ENCODE data around the gene ARHGEF4. TPM values are rescaled to one million over a fixed set of nuclear protein-coding genes. Genes with fewer than 3 reads are reported as not detected.
"Not testable (repeated sequence)": the region's sequence is repeated elsewhere in the genome, so short reads cannot be mapped to it uniquely, and the experiment has no call there.

ARHGEF4 gene
- polyA plus RNA-seq, 10 donors: 5.3 to 16.6 (median 8.7) TPM

DNA sequence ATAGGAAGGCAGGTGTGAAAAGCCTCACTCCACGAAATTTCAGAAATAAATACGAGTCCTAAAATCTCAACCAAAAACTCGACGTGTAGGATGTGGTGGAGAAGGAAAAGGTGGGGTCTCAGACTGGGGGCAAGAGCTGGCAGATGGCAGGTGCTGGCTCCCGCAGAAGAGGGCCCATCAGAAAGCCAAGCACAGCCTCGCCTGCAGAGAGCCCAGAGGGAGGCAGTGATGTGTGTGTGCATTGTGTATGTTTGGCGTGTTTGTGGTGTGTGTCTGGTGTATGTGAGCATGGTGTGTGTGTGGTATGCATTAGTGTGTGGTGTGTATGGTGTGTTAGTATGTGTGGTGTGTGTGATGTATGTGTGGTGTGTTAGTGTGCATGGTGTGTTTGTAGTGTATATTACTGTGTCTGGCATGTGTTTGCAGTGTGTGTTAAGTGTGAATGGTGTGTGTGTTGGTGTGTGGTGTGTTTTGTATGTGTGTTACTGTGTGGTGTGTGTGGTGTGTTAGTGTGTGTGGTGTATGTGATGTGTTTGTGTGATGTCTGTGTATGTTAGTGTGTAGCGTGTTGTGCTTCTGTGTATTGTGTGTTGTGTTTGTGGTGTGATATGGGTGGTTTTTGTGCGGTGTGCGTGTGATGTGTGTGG lies 140.0 kb downstream of the ARHGEF4 start:
- DNase-seq: no peak

- no peak for DNase-seq
Measured at GRCh38 chr2:130977461-130978050, 140.8 kb downstream of the ARHGEF4 start.

GRCh38 chr2:130981667-130982066 lies 145.0 kb downstream of the ARHGEF4 start:
- DNase-seq: no peak

DNA sequence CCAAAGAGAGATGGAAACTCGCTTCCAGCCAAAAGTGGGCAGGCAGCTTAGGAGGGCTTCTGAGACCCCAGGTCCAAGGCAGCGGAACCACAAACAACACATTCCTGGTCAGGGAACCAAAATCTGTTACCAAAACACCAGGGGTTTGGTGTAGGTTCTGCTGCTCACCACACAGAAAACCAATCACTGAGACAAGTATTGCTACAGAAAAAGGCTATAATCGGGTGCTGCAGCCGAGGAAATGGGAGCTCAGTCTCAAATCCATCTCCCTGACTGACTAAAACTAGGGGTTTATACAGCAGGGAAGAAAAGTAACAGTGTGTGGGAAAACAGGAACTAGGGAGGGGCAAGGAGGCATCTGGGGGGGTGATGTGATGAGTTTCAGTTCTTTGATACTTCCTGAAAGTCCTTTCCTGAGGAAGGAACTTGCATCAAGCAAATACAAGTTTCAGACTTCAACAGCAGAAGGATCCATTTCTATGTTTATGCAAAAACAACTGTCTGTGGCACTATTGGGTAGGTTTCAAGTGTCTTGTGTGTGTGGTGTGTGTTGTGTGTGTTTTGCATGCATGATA lies 148.6 kb downstream of the ARHGEF4 start:
- no peak for DNase-seq

DNA sequence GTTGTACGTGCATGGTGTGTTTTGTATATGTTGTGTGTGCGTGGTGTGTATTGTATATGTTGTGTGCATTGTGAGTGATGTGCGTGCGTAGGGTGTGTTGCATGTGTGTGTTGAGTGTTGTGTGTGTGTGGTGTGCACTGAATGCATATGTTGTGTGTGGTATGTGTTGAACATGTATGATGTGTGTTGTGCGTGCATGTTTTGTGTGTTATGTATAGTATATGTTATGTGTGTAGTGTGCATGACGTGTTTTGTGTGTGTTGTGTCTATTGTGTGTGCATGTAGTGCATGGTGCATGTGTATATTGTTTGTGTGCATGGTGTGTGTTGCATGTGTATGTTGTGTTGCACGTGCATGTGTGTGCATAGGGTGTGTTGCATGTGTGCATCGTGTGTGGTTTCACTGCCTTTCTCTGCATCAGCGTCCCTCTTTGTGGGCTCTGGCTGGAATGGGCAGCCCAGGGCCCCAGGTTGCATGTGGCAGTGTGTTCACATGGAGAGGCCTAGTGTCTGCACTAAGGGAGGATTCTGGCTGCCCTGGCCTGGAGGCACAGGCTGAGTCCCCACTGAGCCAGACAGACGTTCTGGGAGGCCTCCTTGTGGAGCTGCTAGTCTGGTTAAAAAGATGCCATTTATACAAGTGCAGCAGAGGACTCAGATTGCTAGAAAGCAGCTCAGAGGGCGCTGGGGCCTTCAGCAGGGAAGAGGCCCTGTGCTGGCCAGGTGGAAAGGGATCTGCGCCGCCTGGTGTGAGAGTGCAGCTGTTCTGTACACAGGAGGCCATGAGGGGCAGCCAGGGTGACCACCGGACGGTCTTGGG lies 149.3 kb downstream of the ARHGEF4 start:
- DNase-seq: no peak

DNA sequence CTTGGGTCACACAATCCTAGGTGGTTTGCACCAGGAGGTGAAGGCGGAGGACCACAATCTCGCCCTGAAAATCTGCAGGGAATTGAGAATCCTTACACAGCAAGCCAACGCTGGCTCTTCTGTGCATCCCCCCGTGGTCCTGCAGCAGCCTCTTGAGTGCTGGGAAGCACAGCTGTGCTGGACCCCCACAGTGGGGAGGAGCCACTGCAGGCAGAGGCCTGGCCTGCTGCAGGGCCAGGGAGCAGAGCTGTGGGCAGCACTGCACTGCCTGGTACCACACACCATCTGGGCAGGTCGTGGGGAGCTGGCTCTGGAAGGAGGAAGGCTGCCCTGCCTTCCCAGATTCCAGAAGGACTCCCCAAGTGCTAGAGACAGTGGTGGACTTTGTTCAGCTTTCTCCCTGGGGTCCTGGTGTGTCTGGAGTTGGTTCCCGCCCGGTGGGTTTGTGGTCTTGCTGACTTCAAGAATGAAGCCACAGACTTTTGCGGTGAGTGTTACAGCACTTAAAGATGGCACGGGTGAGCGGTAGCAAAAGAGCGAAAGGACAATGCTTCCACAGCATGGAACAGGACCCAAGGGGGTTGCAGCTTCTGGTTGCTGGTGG lies 150.3 kb downstream of the ARHGEF4 start:
- no peak for DNase-seq

- DNase-seq: no peak
Measured at GRCh38 chr2:130987519-130988425, 151.1 kb downstream of the ARHGEF4 start.

GRCh38 chr2:130991446-130991845 lies 154.7 kb downstream of the ARHGEF4 start:
- not testable (repeated sequence) for DNase-seq

DNA sequence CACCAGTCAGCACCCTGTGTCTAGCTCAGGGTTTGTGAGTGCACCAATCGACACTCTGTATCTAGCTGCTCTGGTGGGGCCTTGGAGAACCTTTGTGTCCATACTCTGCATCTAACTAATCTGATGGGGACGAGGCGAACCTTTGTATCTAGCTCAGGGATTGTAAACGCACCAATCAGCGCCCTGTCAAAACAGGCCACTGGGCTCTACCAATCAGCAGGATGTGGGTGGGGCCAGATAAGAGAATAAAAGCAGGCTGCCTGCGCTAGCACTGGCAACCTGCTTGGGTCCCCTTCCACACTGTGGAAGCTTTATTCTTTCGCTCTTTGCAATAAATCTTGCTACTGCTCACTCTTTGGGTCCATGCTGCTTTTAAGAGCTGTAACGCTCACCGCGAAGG lies 155.3 kb downstream of the ARHGEF4 start:
- DNase-seq: not testable (repeated sequence)

GRCh38 chr2:130996691-130997090 lies 160.0 kb downstream of the ARHGEF4 start:
- no peak for DNase-seq

DNA sequence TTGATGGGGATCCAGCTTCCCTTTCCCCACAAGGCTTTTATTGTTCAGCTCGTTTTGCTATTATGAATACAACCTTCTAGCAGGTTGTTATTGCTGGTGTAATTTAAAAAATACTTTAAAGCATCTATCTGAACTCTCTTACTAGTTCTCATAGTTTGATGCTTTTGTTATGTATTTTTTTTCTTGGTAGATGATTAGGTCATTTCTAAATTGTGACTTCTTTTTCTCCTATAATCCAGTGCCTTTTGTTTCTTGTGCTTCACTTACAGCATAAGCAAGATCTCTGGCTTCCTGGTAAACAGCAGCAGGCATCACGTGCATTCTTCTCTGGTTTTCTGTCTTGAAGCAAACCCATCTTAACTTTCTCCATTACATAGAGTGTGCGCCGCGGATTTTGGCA lies 160.5 kb downstream of the ARHGEF4 start:
- DNase-seq: no peak

- DNase-seq: no peak
Measured at GRCh38 chr2:130998561-130998960, 161.8 kb downstream of the ARHGEF4 start.

- no peak for DNase-seq
Measured at GRCh38 chr2:131004446-131005209, 167.9 kb downstream of the ARHGEF4 start.

- no peak for DNase-seq
Measured at GRCh38 chr2:131005216-131005935, 168.7 kb downstream of the ARHGEF4 start.

DNA sequence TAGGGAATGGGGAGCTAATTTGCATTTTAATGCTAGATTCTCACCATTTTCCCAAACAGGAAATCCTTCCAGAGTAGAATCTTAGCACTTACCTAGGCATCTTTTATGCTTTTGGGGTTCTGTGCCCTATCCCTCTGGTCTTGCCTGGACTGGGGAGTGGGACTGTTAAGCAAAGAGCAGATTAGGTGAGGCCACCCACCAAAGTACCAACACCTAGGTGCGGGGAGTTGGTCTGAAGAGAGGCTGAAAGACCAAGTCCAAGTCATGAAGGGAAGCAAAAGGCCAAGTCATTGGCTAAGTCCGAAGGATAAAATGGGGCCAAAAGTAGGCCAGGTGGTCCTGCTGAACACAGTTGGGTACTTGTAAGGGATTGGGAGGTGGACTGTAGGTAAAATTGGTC lies 169.8 kb downstream of the ARHGEF4 start:
- DNase-seq: no peak

GRCh38 chr2:131008967-131009366 lies 172.3 kb downstream of the ARHGEF4 start:
- no peak for DNase-seq

DNA sequence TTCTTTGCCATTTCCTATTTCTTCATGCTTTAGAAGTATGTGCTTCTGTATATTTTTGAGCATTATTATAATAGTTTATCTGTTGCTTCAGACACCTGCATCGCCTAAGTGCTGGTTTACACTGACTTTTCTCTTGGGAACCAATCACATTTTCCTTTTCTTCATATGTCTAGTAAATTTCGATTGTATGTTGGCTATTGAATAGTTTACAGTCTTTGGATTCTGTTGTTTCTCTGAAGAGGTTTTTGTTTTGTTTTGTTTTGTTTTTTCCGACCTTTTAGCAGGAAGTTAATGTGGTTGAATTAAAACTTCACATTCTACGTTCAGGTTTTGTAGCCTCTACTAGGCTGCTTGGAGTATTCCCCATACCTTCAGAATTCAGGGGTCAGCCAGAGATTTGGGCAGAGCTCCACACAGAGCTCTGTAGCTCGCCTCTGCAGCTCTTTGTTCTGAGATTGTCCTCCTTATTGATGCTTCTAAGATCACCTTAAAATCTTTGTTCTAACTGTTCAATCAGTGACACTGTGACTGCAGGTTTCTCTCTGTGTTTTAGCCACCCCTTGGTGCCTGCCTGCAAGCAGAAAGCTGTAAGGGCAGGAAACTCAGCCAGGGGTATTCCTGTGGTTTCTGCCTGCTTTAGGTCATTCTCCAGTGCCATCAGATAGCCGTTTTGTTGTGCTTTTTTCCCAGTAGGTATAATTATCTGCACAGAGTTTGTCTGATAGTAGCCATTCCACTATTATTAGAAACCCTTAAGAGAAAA lies 173.2 kb downstream of the ARHGEF4 start:
- DNase-seq: no peak

GRCh38 chr2:131010566-131010965 lies 173.9 kb downstream of the ARHGEF4 start:
- no peak for DNase-seq

DNA sequence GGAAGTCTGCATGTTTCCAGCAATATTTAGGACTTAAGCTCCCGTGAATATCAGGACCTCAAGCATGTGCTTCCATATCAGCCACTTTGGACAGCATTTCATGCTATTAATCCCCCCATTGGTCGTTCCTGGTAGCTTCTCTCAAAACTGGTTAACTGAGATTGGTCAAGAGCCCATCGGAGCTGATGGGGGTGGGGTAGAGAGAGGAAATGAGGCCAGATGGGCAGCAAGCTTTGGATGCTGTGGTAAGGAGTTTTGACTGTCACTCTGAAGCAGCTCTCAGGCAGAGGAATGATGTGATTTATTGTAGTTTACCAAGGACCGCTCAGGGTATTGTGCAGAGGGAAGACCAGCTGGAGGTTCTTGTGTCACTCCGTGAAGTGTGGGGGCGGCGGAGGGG lies 174.8 kb downstream of the ARHGEF4 start:
- no peak for DNase-seq

Data from muscle of back (tissue), 11 donors.